NCI-H1092 treated with DMSO at 0.1 percent for 48 hours (cell line): ENCODE data around the gene TXNDC11.

Experiments used
- DNase-seq: peaks from one replicate; lab custom pipeline; 2025; lab: John Stamatoyannopoulos, UW

TXNDC11 gene

GRCh38 chr16:11673091-11674000 lies 69.3 kb downstream of the TXNDC11 start:
- DNase-seq: no peak

GRCh38 chr16:11672206-11673090 lies 70.2 kb downstream of the TXNDC11 start:
- no peak for DNase-seq

- no peak for DNase-seq
Measured at GRCh38 chr16:11671676-11672075, 71.0 kb downstream of the TXNDC11 start.

GRCh38 chr16:11671271-11671670 lies 71.4 kb downstream of the TXNDC11 start:
- DNase-seq: no peak

- DNase-seq: no peak
Measured at GRCh38 chr16:11670171-11671131, 72.2 kb downstream of the TXNDC11 start.

GRCh38 chr16:11669380-11670146 lies 73.1 kb downstream of the TXNDC11 start:
- no peak for DNase-seq

- DNase-seq: no peak
Measured at GRCh38 chr16:11668623-11669379, 73.9 kb downstream of the TXNDC11 start.

- DNase-seq: peak; percentile 76
Measured at GRCh38 chr16:11667824-11668622, 74.6 kb downstream of the TXNDC11 start, which contains the start of gene SNN. Gene SNN (plus strand): TSS chr16:11668455. CDS start chr16:11676060, 7,605 bp downstream.

- no peak for DNase-seq
Measured at GRCh38 chr16:11667221-11667823, 75.3 kb downstream of the TXNDC11 start.

GRCh38 chr16:11666103-11667055 lies 76.3 kb downstream of the TXNDC11 start:
- no peak for DNase-seq

GRCh38 chr16:11665071-11665491 lies 77.6 kb downstream of the TXNDC11 start:
- DNase-seq: no peak

- no peak for DNase-seq
Measured at GRCh38 chr16:11662582-11662981, 80.1 kb downstream of the TXNDC11 start.

GRCh38 chr16:11660565-11660964 lies 82.1 kb downstream of the TXNDC11 start:
- no peak for DNase-seq

GRCh38 chr16:11658896-11659708 lies 83.6 kb downstream of the TXNDC11 start:
- no peak for DNase-seq

- DNase-seq: no peak
Measured at GRCh38 chr16:11657556-11657955, 85.1 kb downstream of the TXNDC11 start.

- DNase-seq: no peak
Measured at GRCh38 chr16:11655655-11656054, 87.0 kb downstream of the TXNDC11 start.

- DNase-seq: no peak
Measured at GRCh38 chr16:11651796-11652195, 90.9 kb downstream of the TXNDC11 start.
